Lower leg skin (tissue), 4 donors: ENCODE results near the gene PAK5. TPM values are rescaled to one million over a fixed set of nuclear protein-coding genes. Genes with fewer than 3 reads are reported as not detected.

Experiments
- DNase-seq, 2 donors: peaks; one replicate each; pipeline ENCODE4 v3.0.0-alpha.2; 2019; ENCODE audit warnings: low spot score in 2 of 2
- H3K4me3 ChIP-seq: fragments of 200-600 bp; sonication (generic); 2 replicates; pipeline ENCODE4 v1.5.1; 2017; ENCODE audit warnings: mild to moderate bottlenecking, low read depth; ENCODE audit not compliant: poor library complexity, severe bottlenecking
- CTCF ChIP-seq, 3 donors: fragments of 450-650 bp; IDR thresholded peaks; one replicate each; pipeline ENCODE4 v1.5.1; 2016; ENCODE audit warnings: antibody characterized with exemption in 3 of 3, mild to moderate bottlenecking in 3 of 3, moderate library complexity in 2 of 3
- POLR2A ChIP-seq, 2 donors: fragments of 450-650 bp; IDR thresholded peaks; one replicate each; pipeline ENCODE4 v1.6.1; 2016 to 2017; ENCODE audit warnings: antibody characterized with exemption in 2 of 2, mild to moderate bottlenecking in 1 of 2, moderate library complexity in 1 of 2
- WGBS, 2 donors: methylation state at CpG; one replicate each; pipeline ENCODE4 v1.1.5; 2018; 5-methylcytosine and 5-hydroxymethylcytosine counted together
- intact Hi-C: fragments of 100-400 bp; cut with DNase I; formaldehyde crosslinking; loops from one replicate; pipeline ENCODE4 v1.15.0; 2023; ENCODE audit warnings: low total_unique reads
- total RNA-seq, 4 donors: library from RNA; depleted of rRNA; stranded (reverse); fragments of >200 nt; gene quantifications; one replicate each; pipeline ENCODE4 v1.1.0, GENCODE V29; 2016

PAK5 gene
- total RNA-seq, 4 donors from 2014 or later: 0.08 to 0.46 (median 0.18) TPM

GRCh38 chr20:9759392-9759791 is 79.5 kb downstream of the PAK5 start:
- 38 to 45% methylated on average over 4 of the region's 4 CpGs for WGBS, 2 donors
- intact Hi-C loops: no loop called here
- DNase-seq: no peak
- no peak overlapping the region for H3K4me3 ChIP-seq
- no peak for TF ChIP-seq CTCF (IDR thresholded peaks at IDR 0.05)
- no peak for TF ChIP-seq POLR2A (IDR thresholded peaks at IDR 0.05)

- WGBS, 2 donors: 53 to 58% methylated on average over 1 of the region's 1 CpG
- intact Hi-C loops: no loop called here
- no peak for DNase-seq
- no peak overlapping the region for H3K4me3 ChIP-seq
- TF ChIP-seq CTCF (IDR thresholded peaks at IDR 0.05): no peak
- no peak for TF ChIP-seq POLR2A (IDR thresholded peaks at IDR 0.05)
Measured at GRCh38 chr20:9758752-9759151, 80.1 kb downstream of the PAK5 start.

- H3K4me3 ChIP-seq: no peak overlapping the region
- DNase-seq: no peak
- intact Hi-C loops: no loop called here
- WGBS, 2 donors: 59 to 69% methylated on average over 3 of the region's 3 CpGs
- TF ChIP-seq CTCF (IDR thresholded peaks at IDR 0.05) (no peak), POLR2A (IDR thresholded peaks at IDR 0.05) (no peak)
Measured at GRCh38 chr20:9756660-9757059, 82.2 kb downstream of the PAK5 start.

- whole genome bisulfite sequencing, 2 donors: 35 to 71% methylated on average over 1 of the region's 1 CpG
Measured at GRCh38 chr20:9755301-9755700, 83.6 kb downstream of the PAK5 start.

GRCh38 chr20:9744551-9744950 is 94.3 kb downstream of the PAK5 start:
- no peak for DNase-seq
- no peak overlapping the region for H3K4me3 ChIP-seq
- intact Hi-C loops: no loop called here
- TF ChIP-seq CTCF (IDR thresholded peaks at IDR 0.05): no peak
- no peak for TF ChIP-seq POLR2A (IDR thresholded peaks at IDR 0.05)

More at GRCh38 chr20:9755301-9755700, 83.6 kb downstream of the PAK5 start:
- TF ChIP-seq POLR2A (IDR thresholded peaks at IDR 0.05): no peak
- TF ChIP-seq CTCF (IDR thresholded peaks at IDR 0.05): no peak
- H3K4me3 ChIP-seq: no peak overlapping the region
- intact Hi-C loops: no loop called here
- DNase-seq: no peak

- DNase-seq: no peak
- intact Hi-C loops: no loop called here
- TF ChIP-seq POLR2A (IDR thresholded peaks at IDR 0.05) (no peak), CTCF (IDR thresholded peaks at IDR 0.05) (no peak)
Measured at GRCh38 chr20:9743871-9744270, 95.0 kb downstream of the PAK5 start.

More at GRCh38 chr20:9743871-9744270, 95.0 kb downstream of the PAK5 start:
- H3K4me3 ChIP-seq: no peak overlapping the region
